GM18511 (cell line): Measurements from ENCODE around the gene PKD1L1.

ENCODE experiments used
- ATAC-seq: cut with Tn5 transposase; IDR thresholded peaks from one replicate; pipeline ENCODE4 v1.9.1; 2021; ENCODE audit warnings: mild to moderate bottlenecking, moderate library complexity; ENCODE audit not compliant: unreplicated experiment

PKD1L1 gene

GRCh38 chr7:47881256-47881655 is 67.0 kb downstream of the PKD1L1 start:
- no peak for ATAC-seq

DNA sequence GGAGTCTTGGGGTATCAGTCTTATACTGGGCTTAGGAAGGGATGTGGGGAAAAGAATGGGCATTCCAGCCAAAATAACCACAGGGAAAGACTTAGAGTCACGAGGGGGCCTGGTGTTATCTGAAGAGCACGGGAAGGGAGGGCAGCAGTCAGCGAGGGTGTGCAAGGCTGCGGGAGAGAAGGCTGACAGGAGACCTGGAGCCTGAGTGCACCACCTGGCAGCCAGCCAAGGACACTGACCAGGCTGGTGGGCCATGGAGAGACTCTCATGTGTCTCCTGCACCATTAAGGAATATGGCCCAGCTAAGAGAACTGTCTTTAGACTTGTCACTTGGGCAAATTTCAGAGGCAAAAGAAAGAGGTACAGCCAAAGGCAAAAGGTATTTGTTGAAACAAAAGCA is 69.6 kb downstream of the PKD1L1 start:
- ATAC-seq = no peak

DNA sequence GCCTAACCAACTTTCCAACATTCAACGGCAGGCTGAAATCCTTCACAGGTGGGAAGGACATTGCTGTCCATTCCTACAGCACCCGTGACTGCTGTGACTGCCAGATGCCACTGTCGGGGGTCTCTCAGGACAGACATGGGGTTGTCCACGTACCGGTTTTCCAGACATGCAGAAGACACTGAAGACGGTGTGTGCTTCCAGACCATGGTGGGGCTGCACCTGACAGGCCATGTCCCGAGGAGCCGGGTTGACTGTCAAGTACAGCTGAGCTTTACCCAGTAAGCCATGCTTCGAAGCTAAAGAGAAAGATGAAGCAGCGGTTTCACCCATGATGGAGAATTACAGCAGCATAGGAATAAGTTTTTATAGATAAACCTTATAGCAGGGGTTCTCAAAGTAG is 70.9 kb downstream of the PKD1L1 start:
- ATAC-seq = no peak

GRCh38 chr7:47875998-47876744 is 72.1 kb downstream of the PKD1L1 start:
- no peak for ATAC-seq

GRCh38 chr7:47875406-47875805 is 72.9 kb downstream of the PKD1L1 start:
- no peak for ATAC-seq

- no peak for ATAC-seq
Measured at GRCh38 chr7:47873762-47874161, 74.5 kb downstream of the PKD1L1 start.

- no peak for ATAC-seq
Measured at GRCh38 chr7:47867286-47867685, 81.0 kb downstream of the PKD1L1 start.

DNA sequence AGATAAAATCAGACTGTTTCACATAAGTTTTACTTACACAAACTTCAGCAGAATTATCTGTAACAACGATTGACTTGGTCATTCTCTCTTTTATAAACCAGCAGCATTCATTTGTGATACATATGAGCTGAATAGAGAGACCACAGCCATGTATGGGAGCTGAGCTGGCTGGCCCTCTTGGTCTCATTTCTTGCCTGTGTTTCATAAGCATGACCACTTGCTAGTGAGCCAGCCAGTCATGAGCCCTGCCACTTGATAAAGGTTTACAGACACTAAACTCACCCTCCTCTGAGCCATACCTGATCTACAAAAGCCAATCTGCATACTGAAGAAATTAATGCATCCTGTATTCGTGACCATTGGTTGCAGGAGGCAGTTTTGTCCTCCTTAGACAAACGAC is 82.1 kb downstream of the PKD1L1 start:
- no peak for ATAC-seq

GRCh38 chr7:47852330-47853245 is 95.7 kb downstream of the PKD1L1 start:
- ATAC-seq = no peak

DNA sequence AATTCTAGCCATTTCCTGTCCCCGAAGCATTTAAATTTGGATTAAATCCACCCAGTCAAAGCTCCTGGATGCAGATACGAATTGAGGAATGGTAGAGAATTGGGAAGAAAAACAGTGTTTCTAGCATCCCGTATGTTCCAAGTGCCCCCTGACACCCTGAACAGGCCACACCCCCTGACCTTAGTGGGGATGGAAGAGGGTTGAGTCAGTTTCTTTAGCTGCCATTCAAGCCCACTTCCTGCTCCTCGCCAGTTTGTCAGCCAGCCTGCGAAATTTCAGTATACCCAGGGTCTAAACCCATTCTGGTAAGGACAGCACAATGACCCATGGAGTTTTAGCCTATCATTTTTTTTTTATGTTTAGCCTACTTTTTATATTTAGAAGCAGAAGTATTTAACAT is 101.1 kb downstream of the PKD1L1 start:
- no peak for ATAC-seq

DNA sequence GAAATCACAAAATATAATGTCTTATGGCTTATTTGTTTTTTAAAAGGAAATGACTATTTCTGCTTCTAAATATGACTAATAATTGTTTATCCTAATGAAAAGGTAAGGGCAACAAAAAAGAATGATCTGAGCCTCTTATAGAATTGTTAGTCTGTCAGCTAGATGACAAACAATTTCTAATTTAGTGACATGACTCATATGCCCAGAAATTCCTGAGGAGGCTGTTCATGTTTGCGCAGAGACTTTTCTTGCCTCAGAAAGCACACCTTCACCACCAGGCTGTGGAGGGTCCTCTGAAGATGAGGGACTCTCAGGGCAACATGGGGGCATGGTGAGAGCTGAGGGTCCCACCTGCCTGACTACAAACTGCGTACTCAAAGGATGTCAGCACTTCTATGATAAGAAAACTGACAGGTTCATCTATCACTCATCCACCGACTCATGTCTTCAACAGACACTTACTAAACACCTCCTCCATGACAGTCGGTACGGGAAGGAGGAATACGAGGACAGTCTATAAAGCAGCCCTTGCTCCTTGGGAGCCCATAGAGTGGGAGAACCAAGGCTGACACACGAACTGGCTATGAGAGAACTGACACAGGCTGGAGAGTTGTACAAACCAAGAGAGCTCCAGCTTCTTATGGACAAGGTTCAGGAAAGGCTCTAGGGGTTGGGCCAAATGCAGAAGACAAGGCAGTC is 102.0 kb downstream of the PKD1L1 start:
- ATAC-seq = no peak

DNA sequence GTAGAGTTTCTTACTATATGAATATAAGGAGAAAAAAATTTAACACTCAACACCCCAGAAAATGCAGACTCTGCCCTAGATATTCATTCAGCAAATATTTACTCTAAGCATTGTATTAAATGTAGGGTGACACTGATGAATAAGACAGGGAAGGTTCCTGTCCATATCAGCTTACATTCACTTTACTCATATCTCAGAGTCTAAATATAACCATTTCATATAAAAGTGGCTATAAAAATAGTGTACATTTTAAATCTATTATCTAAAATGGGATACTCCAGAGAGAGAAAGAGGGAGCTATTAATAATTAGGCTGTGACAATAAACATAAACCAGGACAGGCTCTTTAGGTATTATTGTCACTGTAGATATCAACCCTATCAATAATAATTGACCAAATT is 104.0 kb downstream of the PKD1L1 start:
- ATAC-seq = no peak

DNA sequence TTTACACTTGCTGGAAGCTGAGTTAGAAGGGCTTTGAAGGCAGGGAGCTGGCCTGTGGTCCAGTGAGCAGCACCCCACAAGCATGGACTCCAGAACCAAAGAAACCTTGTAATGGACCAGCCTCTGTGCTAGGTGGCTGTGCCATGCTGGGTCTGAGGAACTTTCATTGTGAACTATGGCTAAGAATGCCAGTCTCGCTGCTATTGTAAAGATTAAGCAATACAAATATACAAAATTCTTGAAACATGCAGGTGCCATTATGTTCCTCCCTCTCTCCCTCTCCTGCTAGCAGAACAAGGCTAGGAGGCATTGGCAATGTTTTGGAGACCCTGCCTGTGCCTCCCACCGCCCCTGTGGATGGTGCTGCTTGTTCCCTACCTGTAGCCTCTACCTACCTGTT is 105.0 kb downstream of the PKD1L1 start:
- no peak for ATAC-seq

- no peak for ATAC-seq
Measured at GRCh38 chr7:47839381-47839780, 108.9 kb downstream of the PKD1L1 start.

DNA sequence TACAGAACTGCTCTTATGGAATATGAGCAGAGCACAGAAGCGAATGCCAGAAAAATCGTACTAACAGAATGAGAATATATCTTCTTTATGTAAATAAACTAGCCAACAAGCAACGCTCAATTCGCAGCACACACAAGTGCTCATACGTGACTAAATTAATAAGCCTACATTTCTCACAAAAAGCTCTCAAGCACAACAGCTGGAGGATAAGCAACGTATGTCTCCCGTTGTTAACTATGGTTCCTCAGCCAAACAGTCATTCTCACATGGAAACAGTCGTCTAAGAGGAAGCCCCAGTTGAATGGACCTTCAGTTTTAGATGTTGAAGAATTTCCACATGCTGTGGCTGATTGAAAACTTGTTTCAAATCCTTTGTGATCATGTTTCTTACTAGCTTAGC is 110.4 kb downstream of the PKD1L1 start:
- ATAC-seq = no peak

DNA sequence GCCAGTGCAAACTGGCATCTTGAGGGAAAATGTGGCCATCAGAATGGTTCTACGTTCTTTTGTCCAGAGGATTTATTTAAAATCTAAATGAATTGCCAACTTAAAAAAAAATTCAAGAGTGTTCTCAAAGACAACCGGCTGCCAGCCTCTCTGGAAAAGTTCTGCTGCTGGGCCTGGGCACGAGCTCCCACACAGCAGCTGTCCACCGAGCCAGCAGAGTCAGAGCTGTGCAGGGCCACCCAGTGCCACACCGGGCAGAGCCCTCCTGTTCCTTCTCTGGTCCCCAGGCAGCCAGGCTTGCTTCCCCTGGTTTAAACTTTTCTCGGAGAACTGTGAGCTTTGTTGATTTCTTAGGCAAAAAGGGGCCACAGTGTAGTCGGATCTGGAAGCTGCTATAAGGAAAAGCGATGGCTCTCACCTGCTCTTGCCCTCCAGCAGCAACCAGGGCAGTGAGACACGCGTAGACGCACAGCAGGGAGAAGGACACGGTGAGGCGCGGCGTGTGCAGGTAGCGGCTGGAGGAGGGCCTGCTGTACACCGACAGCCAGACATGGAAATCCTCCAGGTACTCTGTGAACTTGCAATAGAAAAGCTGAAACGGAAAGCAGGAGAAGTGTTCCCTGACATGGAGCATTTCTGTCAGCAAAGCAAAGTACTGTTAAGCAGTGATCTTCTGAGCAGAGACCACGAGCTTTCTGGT is 111.6 kb downstream of the PKD1L1 start:
- no peak for ATAC-seq

- ATAC-seq = no peak
Measured at GRCh38 chr7:47836080-47836479, 112.2 kb downstream of the PKD1L1 start.

GRCh38 chr7:47833211-47833610 is 115.1 kb downstream of the PKD1L1 start:
- peak; percentile 74 for ATAC-seq

DNA sequence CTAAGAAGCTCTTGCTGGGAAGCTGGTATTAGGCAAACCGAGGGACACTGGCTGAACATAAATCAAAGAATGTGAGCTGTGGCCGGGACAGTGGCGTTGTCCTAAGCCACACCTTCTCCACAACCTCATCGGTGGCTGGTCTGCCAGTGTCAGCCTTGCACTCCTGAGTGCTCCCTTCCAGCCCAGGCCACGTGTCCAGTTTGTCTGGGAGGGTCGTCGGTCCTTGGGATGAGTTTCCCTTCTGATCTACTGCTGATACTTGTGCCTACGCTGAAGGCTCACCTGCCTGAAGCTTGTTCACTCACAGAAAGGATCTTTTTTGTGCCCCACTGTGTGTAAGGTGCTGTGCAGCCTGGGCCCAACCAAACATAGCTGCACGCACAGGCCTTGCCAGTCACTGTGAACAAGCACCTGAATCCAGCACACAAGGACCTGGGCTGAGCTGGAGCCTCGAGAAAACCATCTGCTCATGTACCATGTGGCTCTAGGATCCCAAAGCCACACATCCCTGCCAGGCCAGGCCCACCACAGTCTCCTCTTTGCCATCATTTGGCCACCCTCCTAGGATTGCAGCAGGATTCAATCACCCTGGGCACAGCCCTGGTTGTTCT is 116.1 kb downstream of the PKD1L1 start:
- no peak for ATAC-seq

GRCh38 chr7:47830015-47830414 is 118.3 kb downstream of the PKD1L1 start:
- no peak for ATAC-seq

DNA sequence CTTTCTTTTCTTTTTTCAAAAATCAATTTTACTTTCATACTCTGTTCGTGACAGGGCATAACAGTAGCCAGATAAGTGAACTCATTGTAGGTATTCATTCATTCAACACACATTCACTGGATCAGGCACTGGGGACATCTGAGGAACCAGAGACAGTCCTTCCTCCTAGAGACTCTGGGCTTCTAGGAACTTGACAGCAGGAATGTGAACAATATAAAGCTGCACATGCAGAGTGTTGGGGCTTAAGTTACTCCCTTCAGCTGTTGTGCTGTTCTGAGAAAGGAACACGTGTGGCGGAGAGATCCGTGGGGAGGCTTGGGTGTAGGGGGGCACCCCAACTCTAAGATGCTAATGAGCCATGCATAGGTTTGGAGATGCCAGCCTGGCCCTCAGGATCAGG is 120.4 kb downstream of the PKD1L1 start:
- ATAC-seq = no peak
